WTC11 (cell line): Measurements from ENCODE around the gene VARS2. TPM values are rescaled to one million over a fixed set of nuclear protein-coding genes. Genes with fewer than 3 reads are reported as not detected.

Source experiments
- ATAC-seq: fragments of 200-7000 bp; cut with Tn5 transposase; 2 replicates; pipeline ENCODE4 v1.10.0; 2021; ENCODE audit warnings: mild to moderate bottlenecking, moderate library complexity
- CTCF ChIA-PET: fragments of 300-600 bp; sonication (Branson Sonifier 250); formaldehyde crosslinking; loops from one replicate; lab custom pipeline; 2021; ENCODE audit warnings: antibody characterized with exemption; lab: Charles Lee
- POLR2A ChIA-PET: fragments of 350-600 bp; sonication (Branson Sonifier 250); formaldehyde crosslinking; loops from one replicate; lab custom pipeline; 2021; ENCODE audit warnings: antibody characterized with exemption; lab: Charles Lee
- DNase-seq: peaks from one replicate; pipeline ENCODE4 v3.0.0; 2021; ENCODE audit warnings: low spot score
- H3K27ac Mint-ChIP-seq: 2 replicates; pipeline ENCODE4 v1.8.0; 2021; ENCODE audit warnings: mixed read lengths
- H3K27me3 Mint-ChIP-seq: 2 replicates; pipeline ENCODE4 v1.8.0; 2021; ENCODE audit warnings: low read depth, mild to moderate bottlenecking, moderate library complexity, mixed read lengths
- H3K36me3 Mint-ChIP-seq: 2 replicates; pipeline ENCODE4 v1.8.0; 2021; ENCODE audit warnings: mixed read lengths
- H3K4me1 Mint-ChIP-seq: 2 replicates; pipeline ENCODE4 v1.8.0; 2022; ENCODE audit warnings: mixed read lengths
- H3K4me3 Mint-ChIP-seq: 2 replicates; pipeline ENCODE4 v1.8.0; 2021; ENCODE audit warnings: mild to moderate bottlenecking, moderate library complexity, mixed read lengths
- H3K9me3 Mint-ChIP-seq: 2 replicates; pipeline ENCODE4 v1.8.0; 2021; ENCODE audit warnings: mixed read lengths
- AFF4 ChIP-seq: sonication (generic); formaldehyde crosslinking; IDR thresholded peaks from 2 replicates; pipeline ENCODE4 v1.8.1; 2023; ENCODE audit warnings: mild to moderate bottlenecking, missing genetic modification reagents, borderline replicate concordance
- ATF1 ChIP-seq: sonication (generic); formaldehyde crosslinking; IDR thresholded peaks from 2 replicates; pipeline ENCODE4 v1.8.1; 2023; ENCODE audit warnings: mild to moderate bottlenecking, moderate library complexity, missing genetic modification reagents
- ATF2 ChIP-seq: sonication (generic); formaldehyde crosslinking; IDR thresholded peaks from 2 replicates; pipeline ENCODE4 v1.8.1; 2022; ENCODE audit warnings: low read depth, missing genetic modification reagents, borderline replicate concordance
- E2F5 ChIP-seq: sonication (generic); formaldehyde crosslinking; IDR thresholded peaks from 2 replicates; pipeline ENCODE4 v1.8.1; 2022; ENCODE audit warnings: mild to moderate bottlenecking, moderate library complexity, missing genetic modification reagents
- FOXJ3 ChIP-seq: sonication (generic); formaldehyde crosslinking; IDR thresholded peaks from 2 replicates; pipeline ENCODE4 v1.9.0; 2021; ENCODE audit warnings: missing genetic modification reagents, mild to moderate bottlenecking, borderline replicate concordance
- GTF2I ChIP-seq: fragments of 250-450 bp; sonication (Bioruptor Pico); conservative IDR thresholded peaks from 2 replicates; pipeline ENCODE4 v1.4.0; 2021; ENCODE audit warnings: mild to moderate bottlenecking
- HMGXB4 ChIP-seq: sonication (generic); formaldehyde crosslinking; IDR thresholded peaks from 2 replicates; pipeline ENCODE4 v1.8.1; 2023; ENCODE audit warnings: mild to moderate bottlenecking, moderate library complexity, missing genetic modification reagents
- KAT7 ChIP-seq: sonication (generic); formaldehyde crosslinking; IDR thresholded peaks from 2 replicates; pipeline ENCODE4 v1.8.1; 2023; ENCODE audit warnings: missing genetic modification reagents, mild to moderate bottlenecking, borderline replicate concordance
- SMAD4 ChIP-seq: sonication (generic); formaldehyde crosslinking; IDR thresholded peaks from 2 replicates; pipeline ENCODE4 v1.8.0; 2022; ENCODE audit warnings: mild to moderate bottlenecking, missing genetic modification reagents
- SOX15 ChIP-seq: fragments of 250-450 bp; sonication (Bioruptor Pico); IDR thresholded peaks from 2 replicates; pipeline ENCODE4 v1.9.0; 2021; ENCODE audit warnings: mild to moderate bottlenecking
- ZNF232 ChIP-seq: sonication (generic); formaldehyde crosslinking; IDR thresholded peaks from 2 replicates; pipeline ENCODE4 v1.8.0; 2022; ENCODE audit warnings: mild to moderate bottlenecking, missing genetic modification reagents
- ZNF281 ChIP-seq: sonication (generic); formaldehyde crosslinking; IDR thresholded peaks from 2 replicates; pipeline ENCODE4 v1.8.0; 2023; ENCODE audit warnings: mild to moderate bottlenecking, missing genetic modification reagents
- ZNF423 ChIP-seq: fragments of 250-450 bp; sonication (Bioruptor Pico); IDR thresholded peaks from 2 replicates; pipeline ENCODE4 v2.1.2; 2022; ENCODE audit warnings: mild to moderate bottlenecking, moderate library complexity
- total RNA-seq: library from RNA; stranded (reverse); gene quantifications from 3 replicates; pipeline ENCODE4 v1.2.3, GENCODE V29; 2021

Gene VARS2
- total RNA-seq, 1 experiment from 2014 or later, result 65.6 TPM

GRCh38 chr6:30931969-30932645, 18.1 kb downstream of the VARS2 start, which contains the start of gene SFTA2 (continued):
- TF ChIP-seq AFF4 (CRISPR knock-in tag) (no peak), FOXJ3 (CRISPR knock-in tag) (no peak), KAT7 (CRISPR knock-in tag) (no peak), E2F5 (CRISPR knock-in tag) (no peak), ZNF232 (CRISPR knock-in tag) (no peak), SOX15 (CRISPR knock-in tag) (no peak), GTF2I (CRISPR knock-in tag) (no peak), ATF2 (CRISPR knock-in tag) (no peak)

GRCh38 chr6:30932665-30933365, 18.8 kb downstream of the VARS2 start:
- CTCF ChIA-PET, result no interaction called here
- POLR2A ChIA-PET, result no interaction called here

More at GRCh38 chr6:30932665-30933365, 18.8 kb downstream of the VARS2 start:
- TF ChIP-seq ZNF281 (CRISPR knock-in tag) (no peak), SMAD4 (CRISPR knock-in tag) (no peak), ATF1 (CRISPR knock-in tag) (no peak), ZNF423 (CRISPR knock-in tag) (no peak), HMGXB4 (CRISPR knock-in tag) (no peak)
- peaks cover 16% of the 10 kb centered on the region for H3K36me3 Mint-ChIP-seq
- H3K9me3 Mint-ChIP-seq, result peaks cover 16% of the 10 kb centered on the region
- DNase-seq (no peak), ATAC-seq (no peak)
- H3K4me1 Mint-ChIP-seq, result peaks cover 11% of the 10 kb centered on the region
- H3K27me3 Mint-ChIP-seq, result no peaks in the 10 kb centered on the region
- no peak overlapping the region for H3K4me3 Mint-ChIP-seq
- H3K27ac Mint-ChIP-seq, result no peak overlapping the region
